Spleen (tissue), 11 donors: ENCODE results near the gene NFASC. TPM values are rescaled to one million over a fixed set of nuclear protein-coding genes. Genes with fewer than 3 reads are reported as not detected.

Experiments used
- DNase-seq: peaks from one replicate; pipeline ENCODE4 v3.0.0-alpha.2; 2020
- H3K27ac ChIP-seq, 8 donors: fragments of 200-600 bp; sonication (generic) in 7 of 8; 1 replicate in 4 of 8; 2 replicates in 4 of 8; pipeline versions ENCODE4 v1.5.0 to v1.8.0; 2016 to 2021; ENCODE audit warnings: inconsistent platforms in 4 of 8, mild to moderate bottlenecking in 4 of 8, moderate library complexity in 1 of 8
- H3K27me3 ChIP-seq, 7 donors: fragments of 200-600 bp; sonication (generic) in 6 of 7; replicated peaks in 1 of 7; 1 replicate in 4 of 7; 2 replicates in 3 of 7; pipeline versions ENCODE4 v1.5.0 to v1.8.0; 2016 to 2021; ENCODE audit warnings: inconsistent platforms in 3 of 7, mild to moderate bottlenecking in 1 of 7
- H3K36me3 ChIP-seq, 6 donors: fragments of 200-600 bp; sonication (generic) in 5 of 6; 1 replicate in 4 of 6; 2 replicates in 2 of 6; pipeline versions ENCODE4 v1.5.0 to v1.8.0; 2016 to 2021; ENCODE audit warnings: inconsistent platforms in 2 of 6
- H3K4me1 ChIP-seq, 6 donors: fragments of 200-600 bp; sonication (generic) in 5 of 6; 1 replicate in 3 of 6; 2 replicates in 3 of 6; pipeline versions ENCODE4 v1.5.0 to v1.8.0; 2016 to 2021; ENCODE audit warnings: inconsistent platforms in 3 of 6
- H3K4me3 ChIP-seq, 8 donors: fragments of 200-600 bp; sonication (generic) in 7 of 8; 1 replicate in 4 of 8; 2 replicates in 4 of 8; pipeline versions ENCODE4 v1.5.0 to v1.8.0; 2016 to 2021; ENCODE audit warnings: inconsistent platforms in 4 of 8, mild to moderate bottlenecking in 4 of 8, moderate library complexity in 2 of 8
- H3K9me3 ChIP-seq, 8 donors: fragments of 200-600 bp; sonication (generic) in 7 of 8; 1 replicate in 4 of 8; 2 replicates in 4 of 8; pipeline versions ENCODE4 v1.5.0 to v1.8.0; 2016 to 2021; ENCODE audit warnings: inconsistent platforms in 4 of 8
- CTCF ChIP-seq, 11 experiments: fragments of 200-600 bp in 7 of 11; fragments of 450-650 bp in 4 of 11; sonication (generic) in 4 of 11; IDR thresholded peaks in 8 of 11; conservative IDR thresholded peaks in 3 of 11; 1 replicate in 7 of 11; 2 replicates in 4 of 11; pipeline versions ENCODE4 v1.4.0 to v1.8.0; 2016 to 2021; ENCODE audit warnings: antibody characterized with exemption in 11 of 11, inconsistent platforms in 4 of 11, mild to moderate bottlenecking in 1 of 11
- POLR2A ChIP-seq, 3 donors: fragments of 450-650 bp; IDR thresholded peaks; one replicate each; pipeline ENCODE4 v1.5.1; 2017; ENCODE audit warnings: antibody characterized with exemption in 3 of 3, mild to moderate bottlenecking in 1 of 3
- POLR2AphosphoS5 ChIP-seq, 3 donors: sonication (generic); formaldehyde crosslinking; IDR thresholded peaks; one replicate each; pipeline ENCODE4 v1.5.1; 2017; ENCODE audit warnings: antibody characterized with exemption in 3 of 3
- WGBS, 5 donors: extraction: QIAGEN DNeasy Blood & Tissue Kit in 3 of 5; methylation state at CpG; one replicate each; pipeline versions ENCODE4 v1.1.5 to v1.1.7; 2013 to 2018; 5-methylcytosine and 5-hydroxymethylcytosine counted together
- intact Hi-C: fragments of 100-400 bp; cut with DNase I; formaldehyde crosslinking; loops from one replicate; pipeline ENCODE4 v1.15.0; 2023; ENCODE audit warnings: low total_unique reads
- polyA plus RNA-seq, 3 donors: library from polyadenylated mRNA; stranded (reverse); fragments of 200-250 nt; gene quantifications; one replicate each; pipeline ENCODE4 v1.2.1, GENCODE V29; 2013
- total RNA-seq, 7 donors: library from RNA; depleted of rRNA in 3 of 7; stranded (reverse); fragments of >200 nt in 3 of 7; fragmentation: NEBNext Ultra II Directional in 4 of 7; extraction: Animal tissue kit (Norgen Biotek cat#: 25700) in 4 of 7; gene quantifications; one replicate each; pipeline versions ENCODE4 v1.1.0 to v1.2.1, GENCODE V29; 2016 to 2021
- donor health status: healthy with polysubstance abuse.
- donor health status: DM: no; HTN: no; CAD: no; lungs with moderate emphysema.
- donor health status: DM: no; HTN: no; CAD: no.
- donor health status: Bipolar disorder and iron deficiency.
- donor health status: healthy.
- donor health status: DM: no; HTN: no; CAD: no.
- donor health status: DM: yes; HTN: yes; CAD: no.

The NFASC gene
- total and polyA plus RNA-seq, 10 donors: 2.8 to 60.3 (median 23.1) TPM

GRCh38 chr1:204924013-204924759 is 53.5 kb downstream of the NFASC start:
- Histone ChIP-seq H3K9me3 (no peaks in the 10 kb centered on the region), H3K36me3 (no peaks in the 10 kb centered on the region), H3K4me3 (no peak overlapping the region), H3K27ac (no peak overlapping the region), H3K27me3 (peaks cover 0 to 34% (median 0%) of the 10 kb centered on the region in 7 donors), H3K4me1 (peaks cover 0 to 9% (median 0%) of the 10 kb centered on the region in 6 donors)
- WGBS, 5 donors: 64 to 70% (median 70%) methylated on average over 5 of the region's 5 CpGs
- intact Hi-C loops: no loop called here
- no peak for TF ChIP-seq POLR2A (IDR thresholded peaks at IDR 0.05)
- TF ChIP-seq CTCF (IDR thresholded peaks at IDR 0.05 in 8 of 11, conservative IDR thresholded peaks at IDR 0.05 in 3 of 11): no peak
- no peak for TF ChIP-seq POLR2AphosphoS5 (IDR thresholded peaks at IDR 0.05)
- no peak for DNase-seq

GRCh38 chr1:204925701-204926100 is 55.0 kb downstream of the NFASC start:
- H3K4me1 ChIP-seq: peaks cover 0 to 9% (median 0%) of the 10 kb centered on the region in 6 donors
- WGBS, 5 donors: 50 to 65% (median 60%) methylated on average over 1 of the region's 1 CpG
- H3K27me3 ChIP-seq: peaks cover 0 to 40% (median 0%) of the 10 kb centered on the region in 7 donors
- TF ChIP-seq POLR2A (IDR thresholded peaks at IDR 0.05) (no peak), CTCF (IDR thresholded peaks at IDR 0.05 in 8 of 11, conservative IDR thresholded peaks at IDR 0.05 in 3 of 11) (no peak), POLR2AphosphoS5 (IDR thresholded peaks at IDR 0.05) (no peak)
- intact Hi-C loops: no loop called here
- H3K36me3 ChIP-seq: no peaks in the 10 kb centered on the region
- H3K27ac ChIP-seq: no peak overlapping the region
- no peaks in the 10 kb centered on the region for H3K9me3 ChIP-seq
- DNase-seq: no peak
- no peak overlapping the region for H3K4me3 ChIP-seq

- TF ChIP-seq POLR2A (IDR thresholded peaks at IDR 0.05) (no peak), CTCF (IDR thresholded peaks at IDR 0.05 in 8 of 11, conservative IDR thresholded peaks at IDR 0.05 in 3 of 11) (no peak)
- intact Hi-C loops: no loop called here
- no peak for DNase-seq
- Histone ChIP-seq H3K36me3 (no peaks in the 10 kb centered on the region), H3K27me3 (peaks cover 0 to 42% (median 0%) of the 10 kb centered on the region in 7 donors), H3K9me3 (no peaks in the 10 kb centered on the region), H3K4me1 (peaks cover 0 to 9% (median 0%) of the 10 kb centered on the region in 6 donors), H3K4me3 (no peak overlapping the region), H3K27ac (no peak overlapping the region)
- WGBS, 5 donors: 61 to 68% (median 63%) methylated on average over 11 of the region's 11 CpGs
Measured at GRCh38 chr1:204927673-204928641, 57.3 kb downstream of the NFASC start.
